GM06990 (cell line): ENCODE results near the gene SUV39H1.
"Not testable (repeated sequence)": the region's sequence is repeated elsewhere in the genome, so short reads cannot be mapped to it uniquely, and the experiment has no call there.

Experiments used
- DNase-seq: peaks from one replicate; pipeline ENCODE4 v3.0.0-alpha.2; 2011; ENCODE audit not compliant: insufficient read length; ENCODE audit errors: extremely low read depth
- H3K27me3 ChIP-seq: replicated peaks from 2 replicates; pipeline ENCODE4 v1.6.0; 2011; ENCODE audit warnings: low read length; ENCODE audit not compliant: control insufficient read depth, insufficient read depth
- H3K36me3 ChIP-seq: 2 replicates; pipeline ENCODE4 v1.5.1; 2011; ENCODE audit warnings: low read length; ENCODE audit not compliant: control insufficient read depth, insufficient read depth
- H3K4me3 ChIP-seq: replicated peaks from 2 replicates; pipeline ENCODE4 v1.5.1; 2011; ENCODE audit warnings: low read depth, mild to moderate bottlenecking, control low read depth, low read length
- TF ChIP-seq, protein P1 (sequence below): IDR thresholded peaks from 2 replicates; pipeline ENCODE4 v1.5.1; 2011; ENCODE audit warnings: low read length, control low read depth, mild to moderate bottlenecking, inconsistent platforms; ENCODE audit not compliant: insufficient read depth, poor library complexity, severe bottlenecking

Gene SUV39H1

DNA sequence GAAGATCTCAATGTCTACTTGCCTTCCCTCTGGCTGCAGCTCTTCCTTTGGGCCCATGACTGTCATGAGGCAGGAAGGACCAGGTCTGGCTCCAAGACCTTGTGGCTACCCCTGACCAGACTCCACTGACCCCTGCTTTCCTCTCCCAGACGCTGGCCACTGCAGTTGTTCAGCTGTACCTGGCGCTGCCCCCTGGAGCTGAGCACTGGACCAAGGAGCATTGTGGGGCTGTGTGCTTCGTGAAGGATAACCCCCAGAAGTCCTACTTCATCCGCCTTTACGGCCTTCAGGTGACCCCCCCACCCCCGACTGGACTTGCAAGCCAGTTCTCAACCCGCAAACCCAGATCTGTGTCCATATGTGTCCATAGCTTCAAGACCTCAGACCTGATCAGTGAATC is 12.4 kb upstream of the SUV39H1 start:
- TF ChIP-seq, protein P1, sequence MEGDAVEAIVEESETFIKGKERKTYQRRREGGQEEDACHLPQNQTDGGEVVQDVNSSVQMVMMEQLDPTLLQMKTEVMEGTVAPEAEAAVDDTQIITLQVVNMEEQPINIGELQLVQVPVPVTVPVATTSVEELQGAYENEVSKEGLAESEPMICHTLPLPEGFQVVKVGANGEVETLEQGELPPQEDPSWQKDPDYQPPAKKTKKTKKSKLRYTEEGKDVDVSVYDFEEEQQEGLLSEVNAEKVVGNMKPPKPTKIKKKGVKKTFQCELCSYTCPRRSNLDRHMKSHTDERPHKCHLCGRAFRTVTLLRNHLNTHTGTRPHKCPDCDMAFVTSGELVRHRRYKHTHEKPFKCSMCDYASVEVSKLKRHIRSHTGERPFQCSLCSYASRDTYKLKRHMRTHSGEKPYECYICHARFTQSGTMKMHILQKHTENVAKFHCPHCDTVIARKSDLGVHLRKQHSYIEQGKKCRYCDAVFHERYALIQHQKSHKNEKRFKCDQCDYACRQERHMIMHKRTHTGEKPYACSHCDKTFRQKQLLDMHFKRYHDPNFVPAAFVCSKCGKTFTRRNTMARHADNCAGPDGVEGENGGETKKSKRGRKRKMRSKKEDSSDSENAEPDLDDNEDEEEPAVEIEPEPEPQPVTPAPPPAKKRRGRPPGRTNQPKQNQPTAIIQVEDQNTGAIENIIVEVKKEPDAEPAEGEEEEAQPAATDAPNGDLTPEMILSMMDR: no peak
- DNase-seq: no peak
- peak overlapping the region; percentile 67 for H3K4me3 ChIP-seq
- H3K36me3 ChIP-seq: peaks cover 11% of the 10 kb centered on the region
- no peaks in the 10 kb centered on the region for H3K27me3 ChIP-seq

GRCh38 chrX:48685416-48685815 is 11.1 kb upstream of the SUV39H1 start:
- Histone ChIP-seq H3K27me3 (no peaks in the 10 kb centered on the region), H3K36me3 (peaks cover 11% of the 10 kb centered on the region), H3K4me3 (no peak overlapping the region)
- DNase-seq: no peak
- TF ChIP-seq, protein P1: no peak

GRCh38 chrX:48688531-48689150 is 7.9 kb upstream of the SUV39H1 start:
- Histone ChIP-seq H3K36me3 (peaks cover 11% of the 10 kb centered on the region), H3K27me3 (no peaks in the 10 kb centered on the region), H3K4me3 (no peak overlapping the region)
- TF ChIP-seq, protein P1: no peak
- DNase-seq: no peak

DNA sequence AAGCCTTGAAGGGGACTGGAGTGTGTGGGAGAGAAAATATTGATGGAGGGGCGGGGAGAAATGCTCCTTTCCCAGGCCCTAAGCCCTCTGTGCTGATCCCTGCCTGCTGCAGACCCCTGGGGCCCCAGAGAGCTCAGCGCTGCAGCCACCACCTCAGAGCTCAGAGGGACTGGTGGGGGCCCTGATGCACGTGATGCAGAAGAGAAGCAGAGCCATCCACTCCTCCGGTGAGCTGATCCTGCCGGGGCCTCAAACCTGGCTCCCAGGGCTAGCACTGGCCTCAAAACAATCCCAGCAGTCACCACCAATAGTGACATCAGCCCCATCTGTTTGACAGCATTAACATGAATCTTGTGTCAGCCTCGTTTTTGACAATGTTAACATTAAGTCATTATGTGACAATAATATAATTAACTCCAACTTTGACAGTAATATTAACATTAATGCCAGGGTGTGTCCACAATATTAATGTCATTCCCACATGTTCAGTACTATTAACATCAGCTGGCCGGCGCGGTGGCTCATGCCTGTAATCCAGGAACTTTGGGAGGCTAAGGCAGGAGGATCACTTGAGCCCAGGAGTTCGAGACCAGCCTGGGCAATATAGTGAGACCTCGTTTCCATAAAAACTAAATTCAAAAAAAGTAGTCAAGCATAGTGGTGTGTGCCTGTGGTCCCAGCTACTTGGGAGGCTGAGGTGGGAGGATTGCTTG is 7.2 kb upstream of the SUV39H1 start:
- no peaks in the 10 kb centered on the region for H3K27me3 ChIP-seq
- no peak for DNase-seq
- no peak overlapping the region for H3K4me3 ChIP-seq
- TF ChIP-seq, protein P1: no peak
- peaks cover 11% of the 10 kb centered on the region for H3K36me3 ChIP-seq

DNA sequence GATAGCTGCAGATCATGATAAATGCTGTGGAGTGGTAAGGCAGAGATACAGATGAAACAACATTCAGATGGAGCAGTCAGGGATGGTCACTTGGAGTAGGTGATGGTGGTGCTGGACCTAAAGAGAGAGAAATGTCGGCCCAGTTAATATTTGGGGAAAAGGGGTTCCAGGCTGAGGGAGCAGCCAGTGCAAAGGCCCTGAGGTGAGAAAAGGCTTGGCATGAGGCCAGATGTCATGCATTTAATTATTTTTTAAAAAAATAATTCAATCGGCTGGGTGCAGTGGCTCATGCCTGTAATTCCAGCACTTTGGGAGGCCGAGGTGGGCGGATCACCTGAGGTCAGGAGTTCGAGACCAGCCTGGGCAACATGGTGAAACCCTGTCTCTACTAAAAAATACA is 4.8 kb upstream of the SUV39H1 start:
- H3K4me3 ChIP-seq, DNase-seq, H3K36me3 ChIP-seq, H3K27me3 ChIP-seq: not testable (repeated sequence)

DNA sequence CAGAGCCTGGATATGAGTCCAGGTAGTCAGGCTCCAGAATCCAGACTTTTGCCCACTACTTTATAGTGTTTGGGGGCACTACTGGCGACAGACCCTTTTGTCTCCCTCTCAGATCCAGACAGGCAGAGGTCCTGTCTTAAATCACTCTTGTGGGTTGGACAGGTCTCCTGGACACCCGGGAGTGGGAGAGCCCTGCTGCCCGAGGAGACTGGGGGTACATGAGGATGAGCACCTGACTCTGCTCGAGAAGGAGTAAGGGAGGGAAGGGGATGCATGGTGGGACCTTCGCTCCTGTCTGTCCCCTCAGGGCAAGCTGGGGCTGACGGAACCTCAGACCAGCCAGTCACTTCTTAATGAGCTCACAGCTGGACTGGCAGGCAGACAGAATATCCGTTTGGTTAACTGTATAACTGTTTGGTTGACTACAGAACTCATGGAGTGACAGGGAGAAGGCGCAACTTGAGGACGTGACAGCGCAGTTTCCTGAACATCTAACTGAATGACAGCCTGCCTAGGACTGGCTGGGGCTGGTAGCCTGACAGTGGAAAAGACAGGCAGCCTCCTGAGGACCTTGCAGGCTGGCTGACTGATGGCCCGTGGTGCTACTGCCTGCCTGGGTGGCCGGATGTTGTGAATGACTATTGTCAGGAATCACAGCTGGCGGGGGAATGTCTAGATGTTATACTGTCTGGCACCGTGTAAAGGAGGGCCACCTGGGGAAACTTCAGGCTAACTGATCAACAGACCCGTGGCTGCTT is 1.6 kb upstream of the SUV39H1 start:
- TF ChIP-seq, protein P1: no peak
- Histone ChIP-seq H3K27me3 (no peaks in the 10 kb centered on the region), H3K36me3 (no peaks in the 10 kb centered on the region; the same call in none of the 2 replicates), H3K4me3 (no peak overlapping the region)
- no peak for DNase-seq
